IMR-90 (cell line): ENCODE data around the gene VAV3.

ENCODE experiments used
- CHD1 ChIP-seq: IDR thresholded peaks from 2 replicates; pipeline ENCODE4 v1.6.1; 2012; ENCODE audit warnings: low read depth, low read length, improper control_type of control experiment
- CTCF ChIP-seq: conservative IDR thresholded peaks from 2 replicates; pipeline ENCODE4 v1.5.1; 2012; ENCODE audit warnings: mild to moderate bottlenecking, low read depth, low read length, improper control_type of control experiment
- ELK1 ChIP-seq: fragments of 150-350 bp; IDR thresholded peaks from 2 replicates; pipeline ENCODE4 v1.6.1; 2016; ENCODE audit warnings: low read depth, mild to moderate bottlenecking, low read length, moderate library complexity, borderline replicate concordance
- FOS ChIP-seq: fragments of 150-350 bp; IDR thresholded peaks from 2 replicates; pipeline ENCODE4 v1.6.1; 2016; ENCODE audit warnings: low read depth, low read length
- NFE2L2 ChIP-seq: fragments of 150-350 bp; IDR thresholded peaks from 2 replicates; pipeline ENCODE4 v1.6.1; 2016; ENCODE audit warnings: low read depth, mild to moderate bottlenecking, low read length
- POLR2A ChIP-seq: IDR thresholded peaks from 2 replicates; pipeline ENCODE4 v1.6.1; 2012; ENCODE audit warnings: mild to moderate bottlenecking, low read depth, low read length
- RAD21 ChIP-seq: IDR thresholded peaks from 2 replicates; pipeline ENCODE4 v1.6.1; 2012; ENCODE audit warnings: low read length, improper control_type of control experiment
- RCOR1 ChIP-seq: IDR thresholded peaks from 2 replicates; pipeline ENCODE4 v1.6.1; 2012; ENCODE audit warnings: mild to moderate bottlenecking, low read length, improper control_type of control experiment; ENCODE audit not compliant: insufficient replicate concordance
- RFX5 ChIP-seq: IDR thresholded peaks from 2 replicates; pipeline ENCODE4 v1.8.0; 2012; ENCODE audit warnings: low read depth, mild to moderate bottlenecking, low read length, moderate library complexity

GRCh38 chr1:107623431-107623830 is 341.5 kb downstream of the VAV3 start:
- TF ChIP-seq CTCF (no peak), RCOR1 (no peak), POLR2A (no peak), CHD1 (no peak), RFX5 (no peak), FOS (no peak), NFE2L2 (no peak), RAD21 (no peak), ELK1 (no peak)
